Stimulated activated naive CD4-positive, alpha-beta T cell treated with Interleukin-2 at 50 U/mL for 16 hours (primary cell): ENCODE results near the gene MAML3.

ENCODE experiments used
- DNase-seq: peaks from one replicate; lab custom pipeline; 2025; lab: John Stamatoyannopoulos, UW

The MAML3 gene

DNA sequence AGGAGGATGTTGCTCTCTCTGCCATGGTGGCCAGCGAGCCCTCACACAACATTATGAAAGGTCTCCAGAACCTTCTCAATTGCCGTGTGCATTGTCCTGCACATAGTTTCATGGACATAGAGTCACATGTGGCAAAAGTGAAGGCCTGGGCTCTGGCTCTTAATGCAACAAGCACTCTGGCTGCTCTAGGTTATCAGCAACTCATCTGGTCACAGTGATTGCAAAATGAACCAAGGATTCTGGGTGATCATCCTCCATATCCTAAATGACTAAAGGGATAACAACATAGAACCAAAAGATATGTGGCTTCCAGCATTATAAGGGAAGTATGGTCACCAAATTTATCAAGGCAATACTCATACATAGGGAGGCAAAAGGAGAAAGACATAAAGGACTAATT lies 313.2 kb downstream of the MAML3 start:
- DNase-seq: no peak

DNA sequence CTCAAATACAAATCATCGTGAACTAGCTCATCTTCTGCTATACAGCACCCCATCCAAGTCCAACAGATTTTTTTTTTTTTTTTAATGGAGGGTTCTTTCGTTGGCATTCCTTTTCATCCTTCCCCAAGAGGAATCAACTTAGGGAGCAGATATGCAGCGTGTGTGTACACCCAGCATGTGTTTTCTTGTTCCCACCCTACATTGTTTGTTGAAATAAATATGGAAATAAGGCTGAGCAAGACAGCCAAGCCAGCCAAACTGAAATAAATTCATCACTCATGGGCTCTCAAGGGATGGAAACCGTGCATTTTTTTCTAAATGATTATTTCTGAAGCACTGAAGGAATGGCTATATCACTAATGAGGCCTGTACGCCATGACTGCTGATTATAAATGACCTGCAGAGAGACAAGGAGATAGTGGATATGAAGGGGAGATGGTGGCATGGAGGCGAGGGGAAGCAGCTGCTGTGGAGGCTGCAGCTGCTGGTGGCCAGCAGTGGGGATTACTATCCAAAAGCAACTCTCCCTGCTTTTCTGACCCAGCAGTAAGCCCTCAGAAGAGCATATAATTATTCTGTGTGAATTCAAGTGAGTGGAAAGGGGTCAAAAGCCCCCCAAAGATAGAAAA lies 314.5 kb downstream of the MAML3 start:
- no peak for DNase-seq

DNA sequence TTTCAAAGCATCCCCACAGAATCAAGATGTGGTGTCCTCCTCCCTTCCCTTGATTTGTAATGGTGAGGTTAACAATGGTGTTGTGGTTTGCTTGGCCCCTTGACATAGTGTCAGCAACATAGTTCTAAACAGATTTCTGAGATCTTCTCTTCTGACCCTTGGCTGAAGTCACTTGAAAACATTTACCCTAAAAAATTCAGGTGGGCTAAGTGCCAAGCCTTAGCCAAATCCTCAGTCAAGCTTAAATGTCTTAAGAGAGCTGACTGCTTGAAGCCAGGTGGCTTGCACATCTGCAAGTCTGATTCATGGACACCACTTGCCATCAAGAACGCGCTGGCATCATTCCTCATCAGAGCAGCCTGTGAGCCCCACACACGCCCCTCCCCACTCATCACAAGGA lies 315.2 kb downstream of the MAML3 start:
- DNase-seq: no peak

DNA sequence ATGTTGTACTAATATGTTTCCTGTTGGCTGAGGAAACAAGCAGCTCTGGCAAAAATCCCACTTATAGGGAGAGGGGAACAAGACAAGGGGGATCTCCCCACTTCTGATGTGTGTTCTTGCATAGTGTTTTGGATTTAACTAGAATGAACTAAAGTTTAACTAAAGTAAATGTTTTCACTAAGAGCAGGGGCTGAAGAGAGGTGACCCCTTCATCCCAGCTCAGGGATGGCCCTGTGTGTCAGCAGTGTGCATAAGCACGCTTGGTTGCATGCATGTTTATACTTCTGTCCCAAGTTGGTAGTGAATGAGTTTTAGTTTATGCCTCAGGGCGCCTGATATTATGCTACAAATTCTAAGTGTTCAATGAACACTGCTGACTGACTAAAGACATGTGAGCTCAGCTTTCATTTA lies 319.0 kb downstream of the MAML3 start:
- DNase-seq: no peak

DNA sequence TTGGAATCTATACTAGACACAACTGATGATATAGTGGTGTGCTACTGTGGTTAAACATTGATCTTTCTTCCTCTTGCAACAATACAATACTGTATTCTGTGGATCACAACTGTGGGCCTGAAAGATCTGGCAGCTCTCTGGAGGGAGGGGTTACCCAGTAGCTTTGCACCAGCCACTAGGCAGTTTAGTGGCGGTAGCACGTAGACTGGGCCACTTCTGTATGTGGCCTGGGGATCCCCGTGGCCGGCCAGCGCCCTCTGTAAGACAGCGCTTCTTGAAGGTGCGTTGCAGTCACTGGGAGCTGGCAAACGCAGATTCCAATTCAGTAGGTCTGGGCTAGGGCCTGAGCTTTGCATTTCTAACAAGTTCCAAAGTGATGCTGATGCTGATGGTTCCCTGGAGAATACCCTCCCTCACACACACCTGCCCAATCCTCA lies 319.7 kb downstream of the MAML3 start:
- no peak for DNase-seq

DNA sequence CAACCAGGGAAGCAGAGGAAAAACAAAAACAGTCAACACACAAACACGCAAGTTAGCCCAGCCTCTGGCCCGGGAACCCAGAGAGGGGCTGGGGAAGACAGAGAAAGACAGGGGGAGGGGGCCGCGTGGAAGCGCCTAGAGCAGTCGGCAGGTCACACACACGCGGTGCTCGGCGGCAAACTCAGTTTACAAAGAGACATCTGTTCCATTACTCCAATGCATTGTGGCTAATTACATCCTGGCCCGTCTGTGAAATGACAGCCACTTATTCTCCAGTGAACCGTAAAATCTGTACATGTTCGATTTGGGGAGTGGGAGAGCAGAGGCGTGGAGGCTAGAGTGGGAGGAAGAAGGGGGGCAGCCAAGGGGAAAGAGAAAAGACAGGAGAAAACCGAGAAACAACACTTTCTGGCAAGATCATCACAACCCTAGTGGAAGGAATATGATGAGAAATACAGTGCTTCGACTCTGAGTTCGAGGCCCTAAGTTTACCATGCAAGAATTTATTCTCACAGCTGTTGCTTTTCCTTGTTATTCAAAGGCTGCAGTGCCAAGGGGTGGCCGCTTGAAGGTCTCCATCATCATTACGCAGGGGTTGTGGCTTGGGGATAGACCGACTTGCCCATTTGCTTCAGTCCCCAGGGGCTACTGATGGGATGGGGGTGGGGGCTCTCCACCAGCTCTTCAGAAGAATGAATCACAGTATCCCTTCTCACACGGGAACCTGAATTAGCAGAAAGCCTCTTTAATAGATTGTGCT lies 320.7 kb downstream of the MAML3 start:
- DNase-seq: no peak

DNA sequence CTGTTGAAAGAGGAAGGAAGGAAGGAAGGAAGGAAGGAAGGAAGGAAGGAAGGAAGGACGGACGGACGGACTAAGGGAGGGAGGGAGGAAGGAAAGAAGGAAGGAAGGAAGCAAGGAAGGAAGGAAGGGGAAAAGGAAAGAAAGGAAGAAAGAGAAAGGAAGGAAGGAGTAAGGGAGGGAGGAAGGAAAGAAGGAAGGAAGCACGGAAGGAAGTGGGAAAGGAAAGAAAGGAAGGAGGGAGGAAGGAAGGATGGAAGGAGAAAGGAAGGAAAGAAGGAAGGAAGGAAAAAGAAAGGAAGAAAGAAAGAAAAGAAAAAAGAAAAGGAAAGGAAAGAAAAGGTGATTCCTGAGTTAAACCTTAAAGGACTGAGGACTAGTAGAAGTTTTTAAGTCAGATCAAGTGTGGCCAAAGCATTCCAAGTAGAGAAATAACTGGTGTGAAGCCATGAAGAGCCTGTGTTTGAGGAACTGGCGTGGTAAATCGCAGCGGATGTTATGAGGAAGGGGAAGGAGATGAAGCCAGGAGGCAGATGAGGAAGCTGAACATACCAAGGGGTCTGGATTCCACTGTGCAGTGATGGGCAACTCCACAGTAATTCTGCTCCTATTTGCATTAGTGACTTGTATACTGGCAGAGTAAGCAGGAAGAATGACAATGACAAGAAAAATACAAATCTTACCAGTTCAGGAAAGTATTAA lies 324.9 kb downstream of the MAML3 start:
- no peak for DNase-seq

DNA sequence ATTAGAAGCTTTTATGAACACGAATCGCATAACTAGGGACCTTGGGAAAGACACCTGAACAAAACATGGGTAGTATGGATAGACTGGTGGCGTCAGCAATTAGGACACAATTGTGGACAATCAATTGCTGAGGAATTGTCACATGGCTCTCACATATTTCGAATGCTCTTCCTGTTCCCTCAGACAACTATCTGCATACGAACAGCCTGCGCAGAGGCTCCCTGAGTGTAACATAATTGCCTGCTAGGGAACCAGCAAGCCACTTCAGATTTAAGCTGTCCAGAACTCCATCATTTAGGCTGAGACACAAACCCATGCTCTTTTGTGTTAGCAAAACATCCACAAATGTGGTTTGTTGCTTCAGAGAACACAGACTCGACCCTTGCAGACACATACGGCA lies 327.6 kb downstream of the MAML3 start:
- no peak for DNase-seq

DNA sequence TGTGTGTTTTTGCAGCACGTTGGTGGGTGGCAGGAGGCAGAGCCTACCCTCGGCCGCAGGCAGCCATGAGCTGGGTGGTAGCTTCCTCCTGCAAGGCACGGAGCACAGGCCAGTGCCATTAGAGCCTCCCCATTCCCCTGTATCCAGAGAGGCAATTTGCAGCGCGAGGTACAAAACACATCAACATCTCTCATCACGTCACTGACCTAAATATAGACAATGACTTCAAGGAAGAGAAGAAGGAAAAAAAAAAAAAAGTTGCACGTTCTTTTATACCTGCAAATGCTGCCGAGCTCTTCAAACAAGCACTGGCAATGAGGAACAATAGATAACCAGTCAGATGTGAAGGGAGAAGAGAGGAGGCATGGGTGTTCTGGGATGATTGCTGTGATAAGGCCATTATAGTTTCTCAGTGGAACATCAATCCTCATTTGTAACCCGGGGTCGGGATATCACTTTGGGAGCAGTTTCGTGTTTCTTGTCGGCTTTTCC lies 328.4 kb downstream of the MAML3 start:
- no peak for DNase-seq

DNA sequence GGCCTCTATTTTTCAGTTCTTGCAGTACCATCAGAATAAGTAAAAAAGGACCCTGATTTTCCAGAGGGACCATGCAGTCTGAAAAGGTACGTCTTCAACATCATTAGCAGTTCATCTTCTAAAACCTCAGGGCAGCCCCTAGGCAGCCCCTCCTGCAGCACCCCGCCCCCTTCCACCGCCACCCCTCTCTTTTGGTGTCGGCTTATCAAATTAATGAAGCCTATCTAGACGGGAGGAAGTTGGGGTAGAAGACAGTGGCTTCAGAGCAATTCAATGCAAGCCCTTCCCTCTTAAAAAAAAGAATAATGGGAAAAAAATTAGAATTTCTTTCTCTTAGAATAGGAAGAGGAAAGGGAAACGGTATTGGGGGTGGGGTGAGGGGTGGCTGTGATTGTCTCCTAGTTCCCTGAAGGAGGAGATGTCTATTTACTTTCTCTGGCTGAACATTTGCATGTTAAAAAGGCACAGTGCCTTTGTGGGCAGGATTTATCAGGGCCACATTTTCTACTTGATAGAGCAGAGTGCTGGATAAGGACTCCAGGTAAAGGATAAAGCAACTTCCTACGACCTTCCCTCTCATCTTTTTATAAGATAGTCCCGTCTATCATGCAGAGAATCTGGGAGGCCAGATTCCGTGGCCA lies 329.0 kb downstream of the MAML3 start:
- DNase-seq: no peak

DNA sequence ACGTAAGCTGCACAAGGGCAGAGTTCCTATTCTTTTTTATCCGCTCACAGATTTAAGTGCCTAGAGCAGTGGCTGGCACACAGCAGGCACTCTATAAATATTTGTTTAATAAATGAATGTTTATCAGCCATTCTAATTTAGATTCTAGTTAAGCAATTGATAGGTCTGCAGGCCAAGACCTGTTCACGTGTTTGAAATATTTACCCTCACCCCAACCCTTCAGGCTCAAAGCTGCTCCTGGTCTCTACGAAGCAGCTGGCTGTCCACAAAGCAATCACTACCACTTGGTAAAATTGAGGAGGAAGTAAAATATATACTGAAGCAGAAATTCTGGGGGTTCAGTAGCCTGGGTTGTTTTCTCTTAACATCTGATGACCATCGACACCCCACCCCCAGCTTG lies 330.2 kb downstream of the MAML3 start:
- DNase-seq: no peak

DNA sequence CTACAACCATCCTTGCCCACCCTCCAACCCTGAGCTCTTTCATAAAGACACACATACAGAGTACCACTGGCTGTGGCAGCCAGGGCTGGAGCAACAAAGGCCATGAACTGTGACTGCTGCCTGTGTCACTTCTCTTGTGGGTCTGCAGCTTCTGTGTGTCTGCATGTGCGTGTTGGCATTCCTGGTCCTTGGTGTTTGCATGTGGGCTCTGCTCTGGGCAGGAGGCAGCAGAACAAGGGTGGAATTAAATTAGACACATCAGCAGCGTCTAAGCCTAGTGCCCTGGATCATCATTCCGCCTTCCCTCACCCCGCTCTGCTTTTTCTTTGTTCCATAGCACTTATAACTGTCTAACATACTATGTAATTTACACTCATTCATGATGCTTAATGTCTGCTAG lies 330.6 kb downstream of the MAML3 start:
- DNase-seq: no peak

DNA sequence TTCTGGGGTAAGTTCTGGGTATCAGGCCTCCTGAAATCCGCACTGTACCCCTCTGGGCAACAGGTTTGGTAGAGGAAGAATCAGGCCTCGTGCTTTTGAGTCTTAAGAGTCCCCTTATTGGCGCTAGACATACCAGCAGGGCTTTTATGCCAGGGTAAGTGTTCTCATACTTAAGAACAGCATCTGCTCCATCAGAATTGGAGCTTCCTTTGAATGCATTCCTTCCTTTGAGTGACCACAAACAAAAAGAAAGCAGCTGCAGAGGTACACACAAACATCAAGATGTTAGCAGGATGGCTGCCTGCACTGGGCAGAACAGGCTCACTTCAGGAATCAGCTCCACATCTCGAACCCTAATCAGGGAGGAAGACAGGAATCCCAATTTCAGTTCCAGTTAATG lies 331.6 kb downstream of the MAML3 start:
- no peak for DNase-seq

DNA sequence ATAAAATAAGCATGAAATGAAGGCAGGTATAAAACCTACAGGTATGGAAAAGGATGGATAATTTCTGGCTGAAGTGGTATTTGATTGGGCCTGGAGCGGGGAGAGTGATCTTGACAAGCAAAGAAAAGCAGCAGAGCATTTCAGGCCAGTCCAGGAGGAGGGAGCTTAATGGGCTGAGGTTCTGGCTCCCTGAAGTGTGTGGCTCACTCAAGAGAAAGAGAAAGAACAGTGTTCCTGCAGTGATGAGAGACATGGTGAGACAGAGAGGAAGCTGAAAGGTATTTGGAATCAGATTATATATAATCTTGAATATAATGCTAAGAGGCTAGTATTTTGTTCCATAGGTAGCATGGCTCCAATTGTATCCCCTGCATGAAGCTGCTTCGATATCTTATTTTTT lies 334.9 kb downstream of the MAML3 start:
- no peak for DNase-seq

DNA sequence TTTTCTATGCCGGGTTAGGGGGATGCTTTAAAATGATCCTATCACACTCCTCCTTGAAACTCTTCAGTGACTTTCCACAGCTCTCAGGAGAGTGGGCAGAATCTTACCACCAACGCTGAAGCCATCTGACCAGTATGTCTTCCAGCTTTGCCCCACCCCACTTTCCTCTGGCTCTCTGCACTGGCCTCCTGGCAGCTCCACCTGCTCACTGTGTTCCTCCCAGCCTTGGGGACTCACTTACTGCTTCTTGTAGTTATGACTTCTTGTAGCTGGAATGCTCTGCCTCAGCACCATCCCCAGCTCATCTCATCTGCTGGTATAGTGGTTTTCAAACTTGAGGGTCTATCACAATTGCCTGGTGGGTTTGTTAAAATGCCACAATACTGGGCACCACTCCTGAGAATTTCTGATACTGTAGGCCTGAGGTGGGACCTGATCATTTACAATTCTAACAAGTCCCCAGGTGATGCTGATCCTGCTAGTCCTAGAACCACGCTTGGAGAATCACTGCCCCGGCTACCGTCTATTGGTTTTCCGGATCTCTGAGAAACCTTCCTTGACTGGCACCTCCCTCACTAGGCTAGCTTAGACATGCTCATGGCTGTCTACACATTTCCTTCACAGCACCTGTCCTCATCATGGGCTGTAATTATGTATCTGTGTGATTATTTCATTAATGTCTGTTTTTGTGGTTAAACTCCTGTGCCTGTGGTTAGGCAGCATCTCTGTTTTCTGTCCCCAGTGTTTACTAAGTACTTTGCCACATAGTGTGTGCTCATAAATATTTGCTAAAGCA lies 336.1 kb downstream of the MAML3 start:
- no peak for DNase-seq

DNA sequence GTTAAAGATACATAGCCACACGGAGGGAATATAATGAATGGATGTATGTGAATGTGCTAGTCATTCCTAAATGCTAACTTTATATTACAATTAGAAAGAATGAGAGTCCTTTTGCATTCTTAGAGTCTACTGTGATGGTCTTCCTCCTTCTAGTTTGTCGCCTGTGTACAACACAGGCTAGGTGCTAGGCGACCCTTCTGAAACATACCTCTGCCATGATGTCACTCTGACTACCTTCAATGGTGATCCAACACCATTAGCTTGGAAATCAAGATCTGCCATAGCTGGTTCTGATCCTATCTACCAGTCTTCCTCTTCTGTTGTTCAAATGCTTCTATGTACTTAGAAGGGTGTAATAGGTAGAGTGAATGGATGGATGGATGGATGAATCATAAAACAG lies 337.1 kb downstream of the MAML3 start:
- DNase-seq: no peak

DNA sequence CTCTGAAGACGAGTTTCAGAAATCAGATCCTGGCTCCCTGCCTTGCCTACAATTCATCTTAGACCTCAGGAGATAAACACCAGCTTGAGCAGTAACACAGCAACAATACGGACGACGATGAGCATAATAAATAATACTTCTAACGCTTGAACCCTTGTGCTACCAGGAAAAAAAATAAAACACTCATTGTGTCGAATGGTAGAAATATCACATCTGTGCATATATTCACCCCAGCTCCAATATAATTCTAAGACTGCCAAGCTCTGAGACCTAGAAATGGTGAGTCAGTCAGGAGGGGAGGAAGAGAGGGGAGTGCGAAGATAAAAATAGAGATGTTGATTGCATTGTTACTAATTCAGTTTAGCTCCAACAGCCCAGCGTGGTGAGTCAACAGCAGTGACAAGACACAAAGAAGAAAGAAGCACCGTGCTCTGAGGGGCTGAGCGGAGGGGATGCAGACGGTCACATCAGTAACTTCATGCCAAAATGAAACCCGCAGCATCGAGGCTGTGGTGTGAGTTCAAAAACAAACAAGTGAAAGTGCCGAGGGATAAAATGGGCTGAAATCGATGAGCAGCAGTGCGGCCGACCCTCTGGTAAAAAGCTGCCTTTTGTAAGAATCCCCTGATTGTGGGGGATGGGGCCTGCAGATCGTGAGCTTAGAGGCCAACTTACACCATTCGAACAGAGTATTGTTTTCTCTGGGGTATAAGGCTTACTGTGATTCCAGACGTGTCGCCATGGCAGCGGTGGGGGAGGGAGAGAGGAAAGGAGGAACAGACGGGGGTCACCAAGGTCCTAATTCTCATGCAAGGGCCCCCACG lies 338.0 kb downstream of the MAML3 start:
- no peak for DNase-seq

DNA sequence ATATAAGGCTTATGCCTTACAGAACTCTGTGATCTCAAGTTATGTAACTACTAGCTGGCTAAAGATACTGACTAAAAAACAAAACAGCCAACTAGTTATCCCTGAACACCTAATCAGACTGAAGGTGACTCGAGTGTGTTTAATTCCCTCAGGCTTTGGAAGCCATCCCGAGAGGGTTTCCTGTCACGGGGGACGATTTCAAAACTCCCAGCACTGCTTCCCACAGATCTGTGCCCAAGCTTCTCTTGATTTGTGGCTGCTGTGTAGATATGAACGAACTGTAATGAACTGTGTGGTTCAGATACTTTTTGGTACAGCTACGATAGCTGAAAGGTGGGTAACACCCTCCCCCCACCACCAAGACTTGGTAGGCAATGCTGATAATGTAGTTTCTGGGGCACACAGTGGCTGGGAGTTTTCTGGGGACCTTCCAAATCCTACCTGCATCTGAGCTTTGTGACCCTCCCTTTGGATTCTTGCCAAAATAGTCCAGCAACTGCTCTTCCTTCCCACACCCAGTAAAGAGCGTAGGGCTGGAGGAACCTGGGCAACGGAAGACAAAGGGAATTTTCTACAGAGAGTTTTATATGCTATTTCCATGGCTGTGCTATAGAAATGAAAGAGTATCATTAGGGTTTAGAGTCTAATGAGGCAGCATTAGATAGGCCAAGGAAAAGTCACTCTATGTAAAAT lies 339.5 kb downstream of the MAML3 start:
- no peak for DNase-seq

DNA sequence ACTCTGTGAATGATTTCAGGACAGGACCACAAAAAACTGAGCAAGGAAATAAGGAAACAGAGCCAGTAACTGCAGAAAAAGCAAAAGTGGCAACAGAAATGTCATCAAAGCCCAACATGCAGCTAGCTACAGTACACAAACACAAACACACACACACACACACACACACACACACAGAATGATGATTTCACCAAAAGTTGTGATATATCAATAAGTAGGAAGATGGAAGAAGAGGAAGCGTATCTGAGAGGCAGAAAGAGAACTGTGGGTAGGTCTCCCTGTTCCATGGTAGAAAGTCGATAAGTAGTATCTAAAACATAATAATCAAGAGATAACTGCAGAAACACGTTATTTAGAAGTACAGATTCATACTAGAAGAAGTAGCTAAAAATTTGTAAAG lies 340.1 kb downstream of the MAML3 start:
- DNase-seq: no peak

DNA sequence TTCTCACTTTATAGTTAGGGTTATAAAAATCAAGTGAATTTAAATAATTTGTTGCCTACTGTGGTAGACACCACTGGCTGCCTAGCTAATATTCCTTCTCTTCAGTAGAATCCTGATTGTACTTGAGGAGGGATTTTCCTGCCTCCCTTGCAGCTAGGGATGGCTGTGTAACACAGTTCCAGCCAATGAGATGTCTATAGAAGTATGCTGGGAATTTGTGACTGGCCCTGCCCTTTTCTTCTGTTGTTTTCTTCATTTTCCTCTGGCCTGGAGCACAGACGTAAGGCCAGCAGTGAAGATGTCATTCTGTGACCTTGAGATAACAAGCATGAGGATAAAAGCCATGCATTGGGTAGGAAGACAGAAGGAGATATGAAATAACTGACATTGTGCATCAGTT lies 343.3 kb downstream of the MAML3 start:
- no peak for DNase-seq
